ENCODE measurements around the gene TBX15.

TBX15 gene

GRCh38 chr1:119007339-119007669 lies 19.2 kb upstream of the TBX15 start:
- Histone ChIP-seq H3K4me3 (ENCODE audit: insufficient read depth, low read length, poor library complexity, severe bottlenecking) (no peak overlapping the region), H3K9ac (ENCODE audit: low read length) (no peak overlapping the region), H3K4me2 (ENCODE audit: low read depth, low read length, poor library complexity, severe bottlenecking) (no peak overlapping the region), H3K27ac (ENCODE audit: low read depth, low read length) (no peak overlapping the region), H3K9me3 (ENCODE audit: insufficient read depth, low read length) (no peaks in the 10 kb centered on the region), H3K27me3 (ENCODE audit: low read length) (no peaks in the 10 kb centered on the region), H3F3A (ENCODE audit: insufficient read depth) (no peaks in the 10 kb centered on the region), H2AFZ (ENCODE audit: low read depth, low read length, severe bottlenecking) (no peak overlapping the region), H3K36me3 (ENCODE audit: low read length) (no peaks in the 10 kb centered on the region), H4K20me1 (ENCODE audit: low read depth, low read length) (no peaks in the 10 kb centered on the region), H3K79me2 (ENCODE audit: insufficient read depth, low read length) (no peaks in the 10 kb centered on the region), H3K9me2 (replicated peaks; ENCODE audit: insufficient read depth, low read length) (no peaks in the 10 kb centered on the region)
- TF ChIP-seq EZH2phosphoT487 (conservative IDR thresholded peaks at IDR 0.05; ENCODE audit: low read length) = no peak
- TF ChIP-seq, protein P1, sequence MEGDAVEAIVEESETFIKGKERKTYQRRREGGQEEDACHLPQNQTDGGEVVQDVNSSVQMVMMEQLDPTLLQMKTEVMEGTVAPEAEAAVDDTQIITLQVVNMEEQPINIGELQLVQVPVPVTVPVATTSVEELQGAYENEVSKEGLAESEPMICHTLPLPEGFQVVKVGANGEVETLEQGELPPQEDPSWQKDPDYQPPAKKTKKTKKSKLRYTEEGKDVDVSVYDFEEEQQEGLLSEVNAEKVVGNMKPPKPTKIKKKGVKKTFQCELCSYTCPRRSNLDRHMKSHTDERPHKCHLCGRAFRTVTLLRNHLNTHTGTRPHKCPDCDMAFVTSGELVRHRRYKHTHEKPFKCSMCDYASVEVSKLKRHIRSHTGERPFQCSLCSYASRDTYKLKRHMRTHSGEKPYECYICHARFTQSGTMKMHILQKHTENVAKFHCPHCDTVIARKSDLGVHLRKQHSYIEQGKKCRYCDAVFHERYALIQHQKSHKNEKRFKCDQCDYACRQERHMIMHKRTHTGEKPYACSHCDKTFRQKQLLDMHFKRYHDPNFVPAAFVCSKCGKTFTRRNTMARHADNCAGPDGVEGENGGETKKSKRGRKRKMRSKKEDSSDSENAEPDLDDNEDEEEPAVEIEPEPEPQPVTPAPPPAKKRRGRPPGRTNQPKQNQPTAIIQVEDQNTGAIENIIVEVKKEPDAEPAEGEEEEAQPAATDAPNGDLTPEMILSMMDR (IDR thresholded peaks at IDR 0.05; ENCODE audit: insufficient read depth, low read length, poor library complexity, severe bottlenecking) = no peak

- no peaks in the 10 kb centered on the region for H3K9me3 ChIP-seq (ENCODE audit: insufficient read depth, low read length)
- no peaks in the 10 kb centered on the region for H3K9me2 ChIP-seq (replicated peaks; ENCODE audit: insufficient read depth, low read length)
- H3K36me3 ChIP-seq (ENCODE audit: low read length) = no peaks in the 10 kb centered on the region
- H3F3A ChIP-seq (ENCODE audit: insufficient read depth) = no peaks in the 10 kb centered on the region
- no peak overlapping the region for H3K9ac ChIP-seq (ENCODE audit: low read length)
- H3K79me2 ChIP-seq (ENCODE audit: insufficient read depth, low read length) = no peaks in the 10 kb centered on the region
- no peaks in the 10 kb centered on the region for H4K20me1 ChIP-seq (ENCODE audit: low read depth, low read length)
- H3K27me3 ChIP-seq (ENCODE audit: low read length) = no peaks in the 10 kb centered on the region
- no peak overlapping the region for H3K4me2 ChIP-seq (ENCODE audit: low read depth, low read length, poor library complexity, severe bottlenecking)
- H3K27ac ChIP-seq (ENCODE audit: low read depth, low read length) = no peak overlapping the region
- TF ChIP-seq EZH2phosphoT487 (conservative IDR thresholded peaks at IDR 0.05; ENCODE audit: low read length) = no peak
- TF ChIP-seq, protein P1 (IDR thresholded peaks at IDR 0.05; ENCODE audit: insufficient read depth, low read length, poor library complexity, severe bottlenecking) = no peak
- no peak overlapping the region for H2AFZ ChIP-seq (ENCODE audit: low read depth, low read length, severe bottlenecking)
- H3K4me3 ChIP-seq (ENCODE audit: insufficient read depth, low read length, poor library complexity, severe bottlenecking) = no peak overlapping the region
These were observed 18.5 kb upstream of the TBX15 start for GRCh38 chr1:119006406-119007279.

GRCh38 chr1:119005724-119006405 lies 17.7 kb upstream of the TBX15 start:
- Histone ChIP-seq H3K79me2 (ENCODE audit: insufficient read depth, low read length) (no peaks in the 10 kb centered on the region), H3K27me3 (ENCODE audit: low read length) (no peaks in the 10 kb centered on the region), H3K4me2 (ENCODE audit: low read depth, low read length, poor library complexity, severe bottlenecking) (no peak overlapping the region)

More at GRCh38 chr1:119005724-119006405, 17.7 kb upstream of the TBX15 start:
- Histone ChIP-seq H3F3A (ENCODE audit: insufficient read depth) (no peaks in the 10 kb centered on the region), H3K9ac (ENCODE audit: low read length) (no peak overlapping the region), H3K27ac (ENCODE audit: low read depth, low read length) (no peak overlapping the region), H3K4me3 (ENCODE audit: insufficient read depth, low read length, poor library complexity, severe bottlenecking) (no peak overlapping the region), H3K9me3 (ENCODE audit: insufficient read depth, low read length) (no peaks in the 10 kb centered on the region), H2AFZ (ENCODE audit: low read depth, low read length, severe bottlenecking) (no peak overlapping the region), H4K20me1 (ENCODE audit: low read depth, low read length) (no peaks in the 10 kb centered on the region), H3K36me3 (ENCODE audit: low read length) (no peaks in the 10 kb centered on the region), H3K9me2 (replicated peaks; ENCODE audit: insufficient read depth, low read length) (no peaks in the 10 kb centered on the region)
- TF ChIP-seq, protein P1 (IDR thresholded peaks at IDR 0.05; ENCODE audit: insufficient read depth, low read length, poor library complexity, severe bottlenecking) = no peak
- TF ChIP-seq EZH2phosphoT487 (conservative IDR thresholded peaks at IDR 0.05; ENCODE audit: low read length) = no peak

All from SU-DHL-6 (cell line).